Measurements from ENCODE around the gene MAZ.

DNA sequence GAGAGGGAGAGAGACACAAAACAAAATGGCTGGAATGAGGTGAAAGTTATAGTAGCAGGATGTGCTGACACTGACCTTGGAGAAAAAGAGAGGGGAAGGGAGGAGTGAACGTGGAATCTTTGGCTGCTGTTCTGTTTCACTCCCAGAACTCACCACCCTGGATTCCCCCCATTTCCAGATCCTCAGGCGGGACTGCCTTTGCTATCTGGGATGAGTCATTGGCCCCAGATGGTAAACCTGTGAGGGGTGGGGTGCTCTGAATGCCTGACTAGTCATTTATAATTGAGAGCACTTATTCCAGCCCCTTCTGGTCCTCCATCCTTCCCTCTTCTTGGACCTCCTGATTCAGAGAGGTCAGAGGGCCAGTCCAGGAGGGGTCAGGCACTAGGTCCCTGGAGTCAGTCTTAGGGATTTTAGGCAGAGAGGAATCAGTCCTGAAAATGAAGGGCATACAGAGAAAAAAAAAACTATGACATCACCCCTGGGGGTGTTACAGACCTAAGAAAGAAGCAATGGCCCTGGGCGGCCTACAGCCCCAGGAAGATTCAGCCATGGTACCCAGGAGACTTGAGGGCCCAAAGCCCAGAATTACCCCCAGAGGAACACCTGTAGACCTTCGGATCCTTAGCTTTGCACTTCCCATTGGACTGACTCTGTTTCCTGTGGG is 30.5 kb upstream of the MAZ start:
- no peak for TF ChIP-seq POLR2AphosphoS5 (IDR thresholded peaks at IDR 0.05)
- TF ChIP-seq POLR2A (IDR thresholded peaks at IDR 0.05) = no peak
